HG03432 (cell line): ENCODE data around the gene SLC22A4.

Source experiments
- ATAC-seq: cut with Tn5 transposase; IDR thresholded peaks from one replicate; pipeline ENCODE4 v1.9.1; 2021; ENCODE audit warnings: mild to moderate bottlenecking, moderate library complexity; ENCODE audit not compliant: unreplicated experiment

SLC22A4 gene

GRCh38 chr5:132293992-132294727, at the start of gene SLC22A4:
Gene SLC22A4 (plus strand): TSS chr5:132294394. CDS start chr5:132294617, 223 bp downstream.
- peak; percentile 82 for ATAC-seq

DNA sequence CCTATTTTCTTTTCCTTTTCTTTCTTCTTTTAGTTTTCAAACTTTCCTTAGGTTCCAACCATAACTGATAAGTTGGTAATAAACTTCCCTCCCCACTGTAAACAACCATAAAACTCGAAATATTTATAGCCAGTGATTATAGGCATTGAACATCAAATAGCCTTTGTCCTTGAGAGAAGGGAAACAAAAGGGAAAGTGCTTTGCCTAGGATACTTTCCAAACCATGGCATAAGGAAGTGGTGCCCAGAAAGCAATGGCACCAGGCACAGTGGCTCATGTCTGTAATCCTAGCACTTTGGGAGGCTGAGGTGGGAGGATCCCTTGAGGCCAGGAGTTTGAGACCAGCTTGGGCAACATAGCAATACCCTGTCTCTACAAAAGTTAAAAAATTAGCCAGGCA, 48.6 kb upstream of the SLC22A4 start:
- no peak for ATAC-seq

DNA sequence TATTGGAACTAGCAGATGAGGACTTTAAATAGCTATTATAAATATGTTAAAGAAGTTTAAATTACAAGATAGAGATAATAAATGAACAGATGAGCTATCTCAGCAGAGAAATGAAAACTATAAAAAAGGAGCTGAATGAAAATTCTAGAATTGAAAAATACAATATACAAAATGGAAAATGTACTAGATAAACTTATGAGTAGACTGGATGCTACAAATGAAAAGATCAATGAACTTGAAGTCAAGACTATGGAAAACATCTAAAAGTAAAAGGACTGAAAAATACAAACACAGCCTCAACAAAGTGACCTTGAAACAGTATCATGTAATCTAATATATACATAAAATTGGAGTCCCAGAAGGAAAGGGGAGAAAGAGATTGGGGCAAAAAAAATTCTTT, 47.4 kb upstream of the SLC22A4 start:
- ATAC-seq: no peak

DNA sequence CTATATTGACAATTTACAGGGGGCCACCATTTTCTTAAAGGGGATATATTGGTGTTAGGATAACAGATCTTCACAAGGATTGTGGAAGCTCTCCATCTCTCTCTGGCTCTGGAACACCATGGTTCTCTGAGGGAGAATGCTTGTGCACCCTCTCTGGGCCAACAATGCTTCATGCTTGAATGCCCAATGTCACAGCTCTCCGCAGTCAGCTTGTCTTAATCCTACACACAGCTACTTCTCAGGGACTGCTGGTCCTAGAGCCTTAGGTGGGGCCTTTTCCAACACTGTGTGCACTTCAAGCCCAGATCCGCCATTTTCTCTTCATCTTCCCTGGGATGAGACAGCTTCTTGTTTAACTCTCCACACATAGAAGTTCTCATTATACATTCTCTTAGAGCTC, 43.6 kb upstream of the SLC22A4 start:
- ATAC-seq: no peak

DNA sequence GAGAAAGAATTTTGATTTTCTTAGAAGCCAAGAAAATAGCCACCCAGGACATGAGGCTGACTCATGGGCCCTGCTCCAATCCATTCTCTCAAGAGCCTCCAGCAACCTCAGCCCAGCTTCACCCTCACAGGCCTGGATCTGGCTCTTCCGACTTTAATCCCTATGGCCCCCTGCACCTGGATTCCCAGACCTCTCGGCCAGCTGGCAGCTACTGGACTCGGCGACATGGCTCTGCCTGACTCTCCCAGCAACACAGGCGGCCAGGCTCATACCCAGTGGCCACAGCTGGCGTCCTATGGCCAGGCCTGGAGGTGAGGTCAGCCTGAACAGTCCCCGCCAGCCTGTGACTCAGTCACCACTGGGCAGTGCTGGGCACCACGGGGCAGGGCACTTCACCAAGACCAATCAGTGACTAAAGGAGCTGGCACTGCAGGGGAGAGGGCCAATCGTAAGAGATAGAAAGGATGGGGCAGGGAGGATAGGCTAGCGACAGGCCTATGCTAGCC, 42.9 kb upstream of the SLC22A4 start:
- no peak for ATAC-seq

DNA sequence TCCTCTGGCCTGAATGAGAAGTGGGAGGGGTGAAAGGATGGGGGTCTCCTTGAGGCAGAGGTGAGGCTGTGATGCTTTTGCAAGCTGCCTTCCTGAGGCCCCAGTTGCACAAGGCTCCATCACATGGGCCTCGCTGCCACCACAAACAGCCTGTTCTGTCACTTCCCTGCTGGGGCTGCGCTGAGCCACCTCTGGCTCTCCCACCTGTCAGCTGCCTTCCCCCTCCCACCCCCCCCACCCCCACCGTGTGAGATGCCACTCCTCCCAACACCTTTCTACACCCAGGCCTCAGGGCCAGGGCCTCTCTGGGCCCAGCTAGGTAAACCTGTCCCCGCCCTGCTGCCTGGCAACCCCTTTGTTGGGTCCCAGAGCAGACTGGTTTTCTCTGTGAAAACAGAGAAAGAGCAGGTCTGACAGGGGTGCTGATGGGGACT, 41.2 kb upstream of the SLC22A4 start:
- no peak for ATAC-seq

DNA sequence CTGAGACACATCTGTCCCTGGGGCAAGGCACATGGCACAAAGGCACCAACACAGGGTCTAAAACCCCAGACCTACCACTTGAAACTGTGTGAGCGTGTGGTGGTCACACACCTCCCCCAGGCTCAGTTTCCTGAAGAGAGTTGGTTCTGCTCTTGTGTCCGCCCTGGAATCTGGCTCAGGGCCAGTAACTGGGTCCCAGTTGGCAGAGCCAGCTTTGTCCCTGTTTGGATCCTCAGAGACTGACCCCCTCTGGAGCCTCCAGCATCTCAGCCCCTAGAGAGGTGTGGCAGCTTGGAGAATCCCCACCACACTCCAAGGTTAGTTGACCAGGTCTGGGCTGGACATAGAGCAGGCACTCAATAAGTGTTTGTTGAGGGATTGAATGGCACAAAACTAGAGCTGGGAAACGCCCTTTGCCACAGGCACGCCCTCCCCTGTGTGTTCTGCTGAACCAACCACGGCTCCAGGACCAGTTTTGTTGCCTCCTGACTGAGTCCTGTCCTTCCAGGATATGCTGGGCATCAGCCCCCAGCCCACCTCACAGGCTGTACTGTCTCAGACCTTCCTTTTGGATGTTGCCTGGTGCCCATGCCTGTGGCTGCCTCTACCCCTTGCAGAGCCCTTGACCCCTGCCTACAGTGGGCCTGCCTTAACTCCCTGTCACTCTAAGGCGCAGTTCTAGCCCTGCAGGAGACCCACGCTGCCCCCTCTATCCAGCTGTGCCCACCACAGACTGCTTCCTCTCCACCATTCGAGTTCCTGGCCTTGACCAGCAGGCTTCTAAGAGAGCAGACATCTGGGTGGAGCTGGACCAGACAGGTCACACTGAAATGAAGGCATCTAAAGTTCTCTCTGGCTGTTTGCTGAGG, 40.5 kb upstream of the SLC22A4 start:
- no peak for ATAC-seq

DNA sequence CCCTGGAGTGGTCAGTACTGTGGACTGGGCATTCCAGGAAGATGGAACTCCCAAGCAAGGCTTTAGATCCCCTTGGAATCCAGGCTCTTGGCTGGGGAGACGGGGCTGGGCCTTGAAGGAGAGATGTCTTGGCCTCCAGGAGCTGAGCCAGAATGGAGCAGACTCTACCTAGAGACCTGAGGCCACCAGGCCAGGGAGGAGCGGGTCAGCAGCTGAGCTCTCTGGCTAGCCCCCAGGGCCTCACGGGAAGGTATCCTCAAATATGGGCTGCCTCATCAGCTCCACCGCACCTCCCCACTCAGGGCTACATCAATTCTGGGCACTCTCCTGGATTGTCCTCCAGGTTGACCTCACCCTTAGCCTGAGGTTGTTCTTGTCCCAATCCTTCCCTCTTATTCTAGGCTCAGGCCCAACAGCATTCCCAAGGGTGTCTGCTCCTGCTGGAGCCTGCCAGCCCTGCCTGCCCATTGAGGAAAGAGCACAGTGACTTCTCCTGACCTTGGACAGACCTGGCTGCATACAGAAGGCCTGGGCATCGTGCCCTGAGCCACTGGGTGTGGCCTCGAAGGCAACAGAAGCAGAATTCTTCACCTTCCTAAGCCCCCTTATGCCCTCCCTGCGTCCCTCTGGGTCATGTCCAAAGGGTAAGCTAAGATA, 39.7 kb upstream of the SLC22A4 start:
- no peak for ATAC-seq

- no peak for ATAC-seq
Observed at GRCh38 chr5:132256086-132256782, 38.0 kb upstream of the SLC22A4 start.

DNA sequence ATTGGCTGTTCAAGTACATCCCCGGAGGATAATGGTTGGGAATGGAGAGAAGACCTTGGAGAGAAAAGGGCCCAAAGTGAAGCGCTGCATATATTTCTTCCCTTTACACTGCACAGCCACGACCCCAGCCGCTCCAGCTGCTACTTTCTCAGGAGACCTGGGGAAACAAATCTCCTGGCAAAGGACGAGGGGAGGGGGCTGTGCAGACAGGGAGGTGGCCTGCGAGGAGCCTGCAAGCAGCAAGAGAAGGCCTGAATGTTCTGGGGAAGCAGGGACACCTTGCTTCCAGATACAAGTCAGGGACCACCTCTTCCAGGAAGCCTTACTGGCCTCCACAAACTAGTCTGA, 37.4 kb upstream of the SLC22A4 start:
- no peak for ATAC-seq

DNA sequence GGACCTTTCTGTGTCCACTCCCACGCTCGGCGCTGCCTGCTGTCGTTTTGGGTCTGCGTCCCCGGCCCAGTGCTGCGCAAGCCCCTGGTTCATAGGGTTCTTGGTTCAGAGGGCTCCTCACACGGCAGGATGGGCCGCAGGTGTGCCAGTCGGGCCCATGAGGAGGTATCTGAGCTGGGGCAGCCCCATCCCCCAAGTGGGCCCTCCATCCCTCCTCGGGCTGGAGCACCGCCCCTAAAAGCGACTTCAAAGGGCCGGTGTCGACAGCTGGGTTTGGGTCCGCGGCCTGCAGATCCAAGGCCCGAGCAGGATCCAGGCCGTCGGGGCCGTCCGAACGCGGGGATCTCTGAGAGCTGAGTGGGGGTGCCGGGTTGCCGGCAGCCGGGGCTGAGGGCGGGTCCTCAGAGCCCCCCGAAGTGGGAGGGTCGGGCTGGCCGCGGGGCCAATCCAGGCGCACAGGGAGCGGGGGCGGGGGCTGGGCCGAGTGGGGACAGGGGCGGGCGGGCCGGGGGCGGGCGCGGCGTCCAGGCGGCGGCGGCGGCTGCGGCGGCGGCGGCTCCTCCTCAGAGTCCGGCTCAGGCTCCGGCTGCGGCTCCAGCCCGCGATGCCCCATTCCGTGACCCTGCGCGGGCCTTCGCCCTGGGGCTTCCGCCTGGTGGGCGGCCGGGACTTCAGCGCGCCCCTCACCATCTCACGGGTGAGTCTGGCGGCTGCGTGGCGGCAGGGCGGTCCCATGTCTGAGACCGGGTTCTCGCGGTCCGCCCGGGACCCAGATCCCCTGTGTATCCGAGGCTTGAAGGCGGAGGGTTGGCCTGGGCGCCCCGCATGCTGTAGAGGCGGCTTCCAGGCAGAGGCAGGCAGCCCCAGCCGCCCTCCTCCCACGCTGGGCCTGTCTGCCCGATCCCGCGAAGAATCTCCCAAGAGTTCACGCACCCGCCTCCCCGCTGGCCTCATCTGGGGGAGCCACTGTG, 36.8 kb upstream of the SLC22A4 start, which contains the start of gene PDLIM4:
Gene PDLIM4, plus strand, starts transcription at position 566 of the 971 bp plus-strand sequence. Its CDS starts 39 bp downstream, at position 605.
- no peak for ATAC-seq

DNA sequence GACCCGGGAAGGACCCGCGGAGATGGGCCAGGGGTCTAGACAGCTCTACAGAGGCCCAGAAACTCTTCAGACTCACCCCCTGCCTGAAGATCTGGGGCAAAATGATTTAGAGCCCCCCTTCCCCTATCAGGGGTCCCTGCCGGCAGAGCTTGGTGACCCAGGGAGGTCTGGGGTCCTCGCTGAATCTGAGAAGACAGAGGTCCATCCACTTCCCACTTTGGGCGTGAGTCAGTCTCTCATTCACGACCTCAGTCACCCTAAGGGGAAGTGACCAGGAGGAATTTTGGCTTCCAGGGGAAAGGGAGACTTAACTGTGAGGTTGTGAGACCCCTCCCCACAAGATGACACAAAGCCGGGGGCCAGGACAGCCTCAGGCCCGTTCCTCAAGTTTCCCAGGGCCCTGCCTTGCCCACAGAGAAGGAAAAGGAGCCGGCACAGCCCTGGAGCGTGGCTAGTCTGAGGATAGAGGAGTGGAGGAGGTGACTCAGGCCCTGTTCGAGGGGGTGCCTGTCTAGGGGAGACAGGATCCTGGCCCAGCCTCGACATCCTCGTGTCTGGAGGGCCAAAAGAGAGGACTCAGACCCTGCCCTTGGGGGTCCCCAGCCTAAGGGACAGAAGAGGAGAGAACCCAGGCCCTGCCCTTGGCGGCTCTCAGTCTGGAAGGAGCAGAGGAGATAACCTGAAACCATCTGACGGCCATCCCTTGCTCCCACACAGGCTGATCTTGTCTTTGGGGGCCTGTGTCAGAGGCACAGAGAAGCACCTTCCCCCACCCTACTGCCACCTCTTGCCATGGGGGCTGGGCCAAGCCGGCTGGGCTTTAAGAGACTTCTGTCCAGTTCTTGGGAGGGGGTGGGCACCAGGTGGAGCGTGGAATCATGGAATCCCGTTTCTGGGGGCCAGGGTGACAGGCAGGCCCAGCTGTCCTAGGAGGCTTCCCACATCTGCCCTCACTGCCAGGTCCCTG, 35.8 kb upstream of the SLC22A4 start:
- ATAC-seq: no peak

GRCh38 chr5:132259069-132259851, 34.9 kb upstream of the SLC22A4 start:
- no peak for ATAC-seq

DNA sequence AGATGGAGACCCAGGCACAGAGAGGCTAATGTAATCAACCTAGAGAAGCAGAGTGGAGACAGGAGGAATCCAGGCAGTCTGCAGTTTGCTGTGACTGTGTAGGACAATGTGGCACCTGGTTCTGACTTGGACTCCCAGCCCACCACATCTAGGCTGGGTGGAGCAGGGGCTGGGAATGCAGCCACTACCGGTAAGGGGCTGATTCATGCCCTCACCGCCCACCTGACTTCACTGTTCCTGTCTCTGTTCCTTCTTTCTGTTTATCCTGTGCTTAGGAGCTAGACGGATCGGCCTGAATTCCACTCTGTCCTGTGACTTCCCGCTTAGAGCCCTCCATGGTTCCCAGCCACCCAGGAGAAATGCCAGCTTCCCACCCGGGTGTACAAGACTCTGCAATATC, 34.1 kb upstream of the SLC22A4 start:
- ATAC-seq: no peak

GRCh38 chr5:132260714-132261551, 33.3 kb upstream of the SLC22A4 start:
- ATAC-seq: peak; percentile 65
